ENCODE results near the gene TMEM201.
"Not testable (repeated sequence)": the region's sequence is repeated elsewhere in the genome, so short reads cannot be mapped to it uniquely, and the experiment has no call there.

The TMEM201 gene

GRCh38 chr1:9588551-9589143, at the start of gene TMEM201:
TMEM201 (plus strand) TSS chr1:9588911; CDS start chr1:9588931, 20 bp downstream.
- peak; percentile 88 to 94 (median 91) for DNase-seq (ENCODE audit: low read depth in 3 of 3, low spot score in 1 of 3)

- DNase-seq (ENCODE audit: low read depth in 3 of 3, low spot score in 1 of 3): peak; percentile 90 to 99 (median 94)
These were observed 49.4 kb upstream of the TMEM201 start, which contains the start of gene SLC25A33 for GRCh38 chr1:9539165-9539828. SLC25A33 (plus strand) TSS chr1:9539465; CDS start chr1:9539692, 227 bp downstream.

GRCh38 chr1:9539829-9540550, 48.7 kb upstream of the TMEM201 start:
- DNase-seq (ENCODE audit: low read depth in 3 of 3, low spot score in 1 of 3): peak in 2 of 3 donors; percentile 10 to 34

GRCh38 chr1:9542430-9542829, 46.3 kb upstream of the TMEM201 start:
- no peak for DNase-seq (ENCODE audit: low read depth in 3 of 3, low spot score in 1 of 3)

- no peak for DNase-seq (ENCODE audit: low read depth in 3 of 3, low spot score in 1 of 3)
These were observed 43.8 kb upstream of the TMEM201 start for GRCh38 chr1:9544926-9545325.

GRCh38 chr1:9549955-9550546, 38.7 kb upstream of the TMEM201 start:
- no peak for DNase-seq (ENCODE audit: low read depth in 3 of 3, low spot score in 1 of 3)

- no peak for DNase-seq (ENCODE audit: low read depth in 3 of 3, low spot score in 1 of 3)
These were observed 36.7 kb upstream of the TMEM201 start for GRCh38 chr1:9551984-9552383.

GRCh38 chr1:9553736-9554144, 35.0 kb upstream of the TMEM201 start:
- no peak for DNase-seq (ENCODE audit: low read depth in 3 of 3, low spot score in 1 of 3)

- no peak for DNase-seq (ENCODE audit: low read depth in 3 of 3, low spot score in 1 of 3)
These were observed 32.8 kb upstream of the TMEM201 start for GRCh38 chr1:9555942-9556341.

- DNase-seq (ENCODE audit: low read depth in 3 of 3, low spot score in 1 of 3): no peak
These were observed 31.1 kb upstream of the TMEM201 start for GRCh38 chr1:9557624-9558023.

- no peak for DNase-seq (ENCODE audit: low read depth in 3 of 3, low spot score in 1 of 3)
These were observed 30.3 kb upstream of the TMEM201 start for GRCh38 chr1:9558271-9558945.

- no peak for DNase-seq (ENCODE audit: low read depth in 3 of 3, low spot score in 1 of 3)
These were observed 29.7 kb upstream of the TMEM201 start for GRCh38 chr1:9558946-9559545.

- no peak for DNase-seq (ENCODE audit: low read depth in 3 of 3, low spot score in 1 of 3)
These were observed 29.0 kb upstream of the TMEM201 start for GRCh38 chr1:9559673-9560072.

- DNase-seq (ENCODE audit: low read depth in 3 of 3, low spot score in 1 of 3): not testable (repeated sequence)
These were observed 28.6 kb upstream of the TMEM201 start for GRCh38 chr1:9560090-9560489.

GRCh38 chr1:9561429-9561828, 27.3 kb upstream of the TMEM201 start:
- no peak for DNase-seq (ENCODE audit: low read depth in 3 of 3, low spot score in 1 of 3)

GRCh38 chr1:9569267-9569666, 19.4 kb upstream of the TMEM201 start:
- DNase-seq (ENCODE audit: low read depth in 3 of 3, low spot score in 1 of 3): no peak

GRCh38 chr1:9570886-9571529, 17.7 kb upstream of the TMEM201 start:
- not testable (repeated sequence) for DNase-seq (ENCODE audit: low read depth in 3 of 3, low spot score in 1 of 3)

GRCh38 chr1:9573723-9574122, 15.0 kb upstream of the TMEM201 start:
- DNase-seq (ENCODE audit: low read depth in 3 of 3, low spot score in 1 of 3): no peak

- DNase-seq (ENCODE audit: low read depth in 3 of 3, low spot score in 1 of 3): no peak
These were observed 13.2 kb upstream of the TMEM201 start for GRCh38 chr1:9575486-9575885.

- DNase-seq (ENCODE audit: low read depth in 3 of 3, low spot score in 1 of 3): no peak
These were observed 11.8 kb upstream of the TMEM201 start for GRCh38 chr1:9576903-9577302.
